Measurements from ENCODE around the gene TRAPPC11. TPM values are rescaled to one million over a fixed set of nuclear protein-coding genes. Genes with fewer than 3 reads are reported as not detected.
"Not testable (repeated sequence)": the region's sequence is repeated elsewhere in the genome, so short reads cannot be mapped to it uniquely, and the experiment has no call there.

The TRAPPC11 gene
- polyA plus RNA-seq, 4 donors = 12.3 to 28.8 (median 19.1) TPM

DNA sequence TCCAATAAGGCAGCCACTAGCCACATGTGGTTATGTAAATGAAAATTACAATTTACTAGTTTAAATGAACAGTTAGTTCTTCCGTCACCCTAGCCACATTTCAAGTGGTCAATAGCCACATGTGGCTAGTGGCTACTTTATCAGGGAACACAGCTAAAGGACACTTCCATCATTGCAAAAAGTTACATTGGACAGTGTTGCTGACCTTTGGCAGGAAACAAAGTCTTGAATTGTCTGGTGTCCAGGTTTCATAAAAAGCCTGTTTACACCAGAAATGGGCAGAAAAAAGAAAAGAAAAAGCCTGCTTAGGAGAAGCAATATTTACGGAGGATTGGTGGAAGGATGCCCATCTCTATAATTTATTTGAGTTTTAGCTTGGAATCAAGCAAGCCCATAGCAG is 38.7 kb upstream of the TRAPPC11 start:
- Histone ChIP-seq H3K9me3 (ENCODE audit: control insufficient read depth in 2 of 2, insufficient read depth in 1 of 2, low read depth in 1 of 2, low read length in 1 of 2) (no peaks in the 10 kb centered on the region), H3K4me1 (ENCODE audit: control insufficient read depth in 3 of 3, insufficient read depth in 2 of 3, low read depth in 1 of 3, low read length in 2 of 3) (peaks cover 0 to 8% (median 0%) of the 10 kb centered on the region in 3 donors), H3K36me3 (ENCODE audit: control insufficient read depth in 3 of 3, insufficient read depth in 2 of 3, low read depth in 1 of 3, low read length in 3 of 3) (no peaks in the 10 kb centered on the region), H3K27ac (ENCODE audit: low read depth in 1 of 3, low read length in 2 of 3) (no peak overlapping the region), H3K4me3 (ENCODE audit: low read depth in 1 of 3, low read length in 3 of 3) (no peak overlapping the region), H3K27me3 (ENCODE audit: control insufficient read depth in 3 of 3, insufficient read depth in 3 of 3, low read length in 3 of 3) (no peaks in the 10 kb centered on the region)
- no peak for DNase-seq
- FAIRE-seq = no peak
- 66 to 90% (median 79%) methylated on average over 2 of the region's 2 CpGs for WGBS, 3 donors

DNA sequence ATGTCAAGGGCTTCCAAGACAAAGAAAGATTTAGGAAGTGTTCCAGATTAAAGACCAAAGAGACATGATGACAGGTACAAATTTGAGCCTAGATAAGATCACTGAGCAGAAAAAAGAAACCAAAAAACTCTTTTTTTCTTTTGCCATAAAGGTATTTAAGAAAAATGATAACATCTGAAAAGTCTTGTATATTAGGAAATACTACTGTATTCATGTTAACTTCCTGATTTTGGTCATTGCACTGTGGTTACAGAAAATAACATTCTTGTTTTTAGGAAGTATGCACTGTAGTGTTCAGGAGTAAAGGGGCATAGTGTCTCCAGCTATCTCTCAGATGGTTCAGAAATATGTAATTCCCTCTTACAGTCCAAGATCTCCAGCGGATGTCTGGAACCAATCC is 37.2 kb upstream of the TRAPPC11 start:
- H3K36me3 ChIP-seq (ENCODE audit: control insufficient read depth in 3 of 3, insufficient read depth in 2 of 3, low read depth in 1 of 3, low read length in 3 of 3) = no peaks in the 10 kb centered on the region
- no peak overlapping the region for H3K4me3 ChIP-seq (ENCODE audit: low read depth in 1 of 3, low read length in 3 of 3)
- 66 to 87% (median 79%) methylated on average over 1 of the region's 1 CpG for WGBS, 3 donors
- no peaks in the 10 kb centered on the region for H3K9me3 ChIP-seq (ENCODE audit: control insufficient read depth in 2 of 2, insufficient read depth in 1 of 2, low read depth in 1 of 2, low read length in 1 of 2)
- DNase-seq = no peak
- no peaks in the 10 kb centered on the region for H3K27me3 ChIP-seq (ENCODE audit: control insufficient read depth in 3 of 3, insufficient read depth in 3 of 3, low read length in 3 of 3)
- no peak for FAIRE-seq
- peaks cover 0 to 8% (median 0%) of the 10 kb centered on the region in 3 donors for H3K4me1 ChIP-seq (ENCODE audit: control insufficient read depth in 3 of 3, insufficient read depth in 2 of 3, low read depth in 1 of 3, low read length in 2 of 3)
- no peak overlapping the region for H3K27ac ChIP-seq (ENCODE audit: low read depth in 1 of 3, low read length in 2 of 3)

DNA sequence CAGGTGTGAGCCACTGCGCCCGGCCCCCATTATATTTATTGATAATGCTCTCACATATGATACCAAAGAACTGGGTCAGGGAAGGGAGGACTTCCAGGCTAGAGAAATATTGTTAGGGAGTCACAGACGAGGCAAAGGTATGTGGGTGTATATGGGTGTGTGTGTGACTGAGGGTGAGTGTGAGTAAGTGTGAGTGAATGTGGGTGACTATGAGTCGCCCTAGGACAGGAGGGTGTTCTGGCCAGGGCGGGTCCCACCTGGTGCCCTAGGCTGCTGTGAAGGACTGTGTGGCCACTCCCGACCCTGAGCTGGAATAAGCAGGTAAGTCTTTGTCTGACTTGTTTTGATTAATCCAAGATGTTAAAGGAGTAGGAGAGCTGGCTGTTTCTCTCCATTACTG is 34.5 kb upstream of the TRAPPC11 start:
- H3K27me3 ChIP-seq (ENCODE audit: control insufficient read depth in 3 of 3, insufficient read depth in 3 of 3, low read length in 3 of 3) = no peaks in the 10 kb centered on the region
- WGBS, 3 donors = 55 to 82% (median 68%) methylated on average over 6 of the region's 6 CpGs
- no peak for FAIRE-seq
- no peaks in the 10 kb centered on the region for H3K36me3 ChIP-seq (ENCODE audit: control insufficient read depth in 3 of 3, insufficient read depth in 2 of 3, low read depth in 1 of 3, low read length in 3 of 3)
- no peak overlapping the region for H3K27ac ChIP-seq (ENCODE audit: low read depth in 1 of 3, low read length in 2 of 3)
- peaks cover 0 to 2% (median 0%) of the 10 kb centered on the region in 3 donors for H3K4me1 ChIP-seq (ENCODE audit: control insufficient read depth in 3 of 3, insufficient read depth in 2 of 3, low read depth in 1 of 3, low read length in 2 of 3)
- no peak for DNase-seq
- H3K4me3 ChIP-seq (ENCODE audit: low read depth in 1 of 3, low read length in 3 of 3) = no peak overlapping the region
- no peaks in the 10 kb centered on the region for H3K9me3 ChIP-seq (ENCODE audit: control insufficient read depth in 2 of 2, insufficient read depth in 1 of 2, low read depth in 1 of 2, low read length in 1 of 2)

DNA sequence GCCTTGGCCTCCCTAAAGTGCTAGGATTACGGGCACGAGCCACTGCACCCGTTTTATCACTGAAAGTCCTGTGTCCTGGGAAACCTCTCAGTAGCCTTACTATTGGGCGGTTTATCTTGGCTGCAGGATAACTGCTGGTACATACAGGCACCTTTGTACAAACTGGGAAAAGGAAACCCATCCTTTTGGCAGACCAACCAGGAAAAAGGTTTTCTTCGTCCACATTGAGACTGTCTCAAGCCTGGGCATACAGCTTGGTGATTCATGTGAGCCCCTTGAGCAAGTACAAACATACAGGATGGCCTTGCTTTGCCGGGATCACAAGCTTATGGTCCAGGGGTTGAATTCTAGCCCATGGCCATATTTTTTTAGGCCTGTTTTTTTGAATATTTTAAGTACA is 32.9 kb upstream of the TRAPPC11 start:
- no peak for DNase-seq
- no peaks in the 10 kb centered on the region for H3K27me3 ChIP-seq (ENCODE audit: control insufficient read depth in 3 of 3, insufficient read depth in 3 of 3, low read length in 3 of 3)
- no peaks in the 10 kb centered on the region for H3K36me3 ChIP-seq (ENCODE audit: control insufficient read depth in 3 of 3, insufficient read depth in 2 of 3, low read depth in 1 of 3, low read length in 3 of 3)
- no peaks in the 10 kb centered on the region for H3K9me3 ChIP-seq (ENCODE audit: control insufficient read depth in 2 of 2, insufficient read depth in 1 of 2, low read depth in 1 of 2, low read length in 1 of 2)
- no peak overlapping the region for H3K4me3 ChIP-seq (ENCODE audit: low read depth in 1 of 3, low read length in 3 of 3)
- FAIRE-seq = no peak
- H3K4me1 ChIP-seq (ENCODE audit: control insufficient read depth in 3 of 3, insufficient read depth in 2 of 3, low read depth in 1 of 3, low read length in 2 of 3) = no peaks in the 10 kb centered on the region
- WGBS, 3 donors = 75 to 83% (median 79%) methylated on average over 6 of the region's 6 CpGs
- H3K27ac ChIP-seq (ENCODE audit: low read depth in 1 of 3, low read length in 2 of 3) = no peak overlapping the region

DNA sequence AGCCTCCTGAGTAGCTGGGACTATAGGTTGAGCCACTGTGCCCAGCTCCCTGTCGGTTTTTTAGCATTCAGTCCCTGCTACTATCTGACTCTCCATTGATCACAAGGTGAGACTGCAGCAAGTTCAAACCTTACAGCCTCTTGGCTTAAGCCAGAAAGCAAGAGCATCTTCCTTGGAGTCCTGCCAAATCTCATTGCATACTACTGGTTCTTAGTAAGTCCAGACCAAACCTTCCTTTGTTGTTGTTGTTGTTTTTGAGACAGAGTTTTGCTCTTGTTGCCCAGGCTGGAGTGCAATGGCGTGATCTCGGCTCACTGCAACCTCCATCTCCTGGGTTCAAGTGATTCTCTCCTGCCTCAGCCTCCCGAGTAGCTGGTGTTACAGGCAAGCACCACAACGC is 31.8 kb upstream of the TRAPPC11 start:
- H3K9me3 ChIP-seq (ENCODE audit: control insufficient read depth in 2 of 2, insufficient read depth in 1 of 2, low read depth in 1 of 2, low read length in 1 of 2); H3K4me3 ChIP-seq (ENCODE audit: low read depth in 1 of 3, low read length in 3 of 3); H3K27me3 ChIP-seq (ENCODE audit: control insufficient read depth in 3 of 3, insufficient read depth in 3 of 3, low read length in 3 of 3); FAIRE-seq; DNase-seq; H3K4me1 ChIP-seq (ENCODE audit: control insufficient read depth in 3 of 3, insufficient read depth in 2 of 3, low read depth in 1 of 3, low read length in 2 of 3); H3K36me3 ChIP-seq (ENCODE audit: control insufficient read depth in 3 of 3, insufficient read depth in 2 of 3, low read depth in 1 of 3, low read length in 3 of 3); H3K27ac ChIP-seq (ENCODE audit: low read depth in 1 of 3, low read length in 2 of 3): not testable (repeated sequence)
- WGBS, 3 donors = 86 to 91% (median 90%) methylated on average over 5 of the region's 5 CpGs

GRCh38 chr4:183627979-183628588 is 31.0 kb upstream of the TRAPPC11 start:
- FAIRE-seq = no peak

DNA sequence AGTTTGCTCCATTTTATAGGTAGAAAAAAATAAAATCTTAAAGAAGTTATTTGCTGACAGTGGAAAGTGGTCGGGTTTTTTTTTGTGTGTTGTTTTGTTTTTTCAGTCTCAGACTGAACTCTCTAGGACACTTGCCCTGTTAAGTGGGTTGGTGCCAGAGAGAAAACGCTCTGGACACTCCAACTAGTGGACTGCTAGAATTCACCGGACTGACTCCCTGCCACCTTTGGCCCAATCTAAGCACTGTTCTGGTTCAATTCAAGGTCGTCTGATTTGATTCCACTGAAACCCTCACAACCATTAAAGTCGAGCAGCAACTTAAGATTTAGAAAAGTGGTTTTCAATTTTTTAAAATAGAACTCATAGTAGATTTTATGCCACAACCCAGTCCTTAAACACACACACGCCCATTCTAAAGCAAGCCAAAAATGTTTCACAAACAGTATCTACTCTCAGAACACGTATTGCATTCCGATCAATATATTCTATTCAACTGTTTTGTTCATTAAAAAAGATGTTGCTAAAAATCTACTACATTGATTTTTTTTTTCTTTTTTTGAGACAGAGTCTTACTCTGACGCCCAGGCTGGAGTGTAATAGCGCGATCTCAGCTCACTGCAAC is 27.4 kb upstream of the TRAPPC11 start:
- H3K4me3 ChIP-seq (ENCODE audit: low read depth in 1 of 3, low read length in 3 of 3) = no peak overlapping the region
- no peak overlapping the region for H3K27ac ChIP-seq (ENCODE audit: low read depth in 1 of 3, low read length in 2 of 3)
- no peaks in the 10 kb centered on the region for H3K27me3 ChIP-seq (ENCODE audit: control insufficient read depth in 3 of 3, insufficient read depth in 3 of 3, low read length in 3 of 3)
- FAIRE-seq (no peak), DNase-seq (no peak)
- H3K4me1 ChIP-seq (ENCODE audit: control insufficient read depth in 3 of 3, insufficient read depth in 2 of 3, low read depth in 1 of 3, low read length in 2 of 3) = no peaks in the 10 kb centered on the region
- WGBS, 3 donors = 81 to 86% (median 84%) methylated on average over 11 of the region's 11 CpGs
- no peaks in the 10 kb centered on the region for H3K36me3 ChIP-seq (ENCODE audit: control insufficient read depth in 3 of 3, insufficient read depth in 2 of 3, low read depth in 1 of 3, low read length in 3 of 3)
- H3K9me3 ChIP-seq (ENCODE audit: control insufficient read depth in 2 of 2, insufficient read depth in 1 of 2, low read depth in 1 of 2, low read length in 1 of 2) = no peaks in the 10 kb centered on the region

More at GRCh38 chr4:183627979-183628588, 31.0 kb upstream of the TRAPPC11 start:
- H3K27ac ChIP-seq (ENCODE audit: low read depth in 1 of 3, low read length in 2 of 3) = no peak overlapping the region
- 84 to 95% (median 90%) methylated on average over 12 of the region's 12 CpGs for WGBS, 3 donors
- H3K4me3 ChIP-seq (ENCODE audit: low read depth in 1 of 3, low read length in 3 of 3) = no peak overlapping the region
- H3K4me1 ChIP-seq (ENCODE audit: control insufficient read depth in 3 of 3, insufficient read depth in 2 of 3, low read depth in 1 of 3, low read length in 2 of 3) = no peaks in the 10 kb centered on the region
- no peaks in the 10 kb centered on the region for H3K9me3 ChIP-seq (ENCODE audit: control insufficient read depth in 2 of 2, insufficient read depth in 1 of 2, low read depth in 1 of 2, low read length in 1 of 2)
- DNase-seq = no peak
- no peaks in the 10 kb centered on the region for H3K27me3 ChIP-seq (ENCODE audit: control insufficient read depth in 3 of 3, insufficient read depth in 3 of 3, low read length in 3 of 3)
- H3K36me3 ChIP-seq (ENCODE audit: control insufficient read depth in 3 of 3, insufficient read depth in 2 of 3, low read depth in 1 of 3, low read length in 3 of 3) = no peaks in the 10 kb centered on the region

DNA sequence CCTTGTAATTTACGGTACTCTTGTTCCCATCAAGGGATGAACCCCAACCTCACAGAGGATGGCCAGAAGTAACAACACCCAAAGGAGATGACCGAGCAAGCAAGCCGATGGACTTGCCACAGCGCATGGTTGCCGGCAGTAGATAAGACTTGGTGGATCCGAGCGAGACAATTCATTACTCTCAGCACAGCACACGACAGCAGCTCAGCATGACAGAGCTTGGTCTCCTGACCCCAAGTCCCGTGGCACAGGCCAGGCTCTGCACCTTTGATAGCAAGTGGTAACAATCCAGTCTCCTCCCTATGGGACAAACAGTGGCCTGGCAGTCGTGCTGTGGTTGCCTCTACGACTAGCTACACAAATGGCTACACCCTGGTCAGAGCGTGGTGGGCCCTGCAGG is 26.4 kb upstream of the TRAPPC11 start:
- no peak for DNase-seq
- Histone ChIP-seq H3K4me3 (ENCODE audit: low read depth in 1 of 3, low read length in 3 of 3) (no peak overlapping the region), H3K9me3 (ENCODE audit: control insufficient read depth in 2 of 2, insufficient read depth in 1 of 2, low read depth in 1 of 2, low read length in 1 of 2) (no peaks in the 10 kb centered on the region), H3K27me3 (ENCODE audit: control insufficient read depth in 3 of 3, insufficient read depth in 3 of 3, low read length in 3 of 3) (no peaks in the 10 kb centered on the region), H3K27ac (ENCODE audit: low read depth in 1 of 3, low read length in 2 of 3) (no peak overlapping the region), H3K36me3 (ENCODE audit: control insufficient read depth in 3 of 3, insufficient read depth in 2 of 3, low read depth in 1 of 3, low read length in 3 of 3) (no peaks in the 10 kb centered on the region), H3K4me1 (ENCODE audit: control insufficient read depth in 3 of 3, insufficient read depth in 2 of 3, low read depth in 1 of 3, low read length in 2 of 3) (peaks cover 0 to 3% (median 0%) of the 10 kb centered on the region in 3 donors)
- FAIRE-seq = no peak
- WGBS, 3 donors = 90 to 91% (median 91%) methylated on average over 12 of the region's 12 CpGs
